ENCODE results near the gene SPATA6. TPM values are rescaled to one million over a fixed set of nuclear protein-coding genes. Genes with fewer than 3 reads are reported as not detected.

The SPATA6 gene
- total and polyA plus RNA-seq, 3 donors from 2014 or later = 44.5 to 268 (median 138) TPM

DNA sequence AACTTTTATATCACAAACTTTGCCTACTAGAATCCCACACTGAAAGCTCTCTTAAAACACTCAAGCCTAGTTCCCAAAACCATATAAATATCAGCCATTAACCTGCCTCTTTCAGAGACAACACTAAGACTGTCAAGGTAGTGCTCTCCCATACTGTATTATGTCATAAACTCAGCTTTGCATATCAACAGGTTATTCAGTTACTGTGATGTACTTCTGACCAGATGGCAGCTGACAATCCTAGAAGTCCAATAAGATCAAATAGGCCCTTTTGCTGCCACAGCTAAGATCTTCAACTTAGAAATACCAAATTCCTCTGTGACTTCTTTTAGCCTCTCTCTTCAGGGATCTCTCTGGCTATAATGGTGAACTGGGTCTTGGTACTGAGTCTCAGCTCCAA is 97.2 kb downstream of the SPATA6 start:
- H3K27me3 ChIP-seq = no peaks in the 10 kb centered on the region
- intact Hi-C loops (cut with DNase I; ENCODE audit: low total_unique reads) = no loop called here
- H3K4me3 ChIP-seq = no peak overlapping the region
- no peaks in the 10 kb centered on the region for H3K4me1 ChIP-seq
- H3K36me3 ChIP-seq (ENCODE audit: low read depth, missing control alignments) = no peaks in the 10 kb centered on the region
- no peak overlapping the region for H3K27ac ChIP-seq
- no peaks in the 10 kb centered on the region for H3K9me3 ChIP-seq
- no peak for DNase-seq
- TF ChIP-seq CTCF (IDR thresholded peaks at IDR 0.05) (no peak), POLR2A (IDR thresholded peaks at IDR 0.05) (no peak)

- DNase-seq = no peak
- Histone ChIP-seq H3K9me3 (no peaks in the 10 kb centered on the region), H3K36me3 (ENCODE audit: low read depth, missing control alignments) (no peaks in the 10 kb centered on the region), H3K4me3 (no peak overlapping the region), H3K27me3 (no peaks in the 10 kb centered on the region), H3K27ac (no peak overlapping the region), H3K4me1 (no peaks in the 10 kb centered on the region)
- intact Hi-C loops (cut with DNase I; ENCODE audit: low total_unique reads) = no loop called here
- no peak for TF ChIP-seq POLR2A (IDR thresholded peaks at IDR 0.05)
- no peak for TF ChIP-seq CTCF (IDR thresholded peaks at IDR 0.05)
- 85 to 91% methylated on average over 2 of the region's 2 CpGs for WGBS, 2 donors
Measured at GRCh38 chr1:48371598-48371997, 100.4 kb downstream of the SPATA6 start.

DNA sequence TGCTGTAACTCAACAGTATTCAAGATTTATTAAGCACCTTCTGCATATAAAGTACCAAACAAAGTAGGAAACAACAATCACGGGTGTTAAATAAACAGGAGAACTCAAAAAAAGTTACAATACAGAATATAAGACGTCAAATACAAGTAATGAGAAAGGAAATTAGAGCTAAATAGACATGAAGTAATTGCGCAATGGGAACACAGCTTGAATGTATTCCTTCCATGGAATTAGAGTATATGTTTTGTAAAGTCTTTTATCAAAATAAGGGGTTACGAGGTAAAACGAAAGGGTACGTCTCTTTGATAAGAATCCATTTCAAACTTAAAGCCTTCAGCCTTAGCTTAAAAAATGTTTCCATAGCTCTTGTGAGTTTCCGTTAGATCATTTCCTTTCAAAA is 109.1 kb downstream of the SPATA6 start:
- no peak for DNase-seq
- TF ChIP-seq CTCF (IDR thresholded peaks at IDR 0.05) (no peak), POLR2A (IDR thresholded peaks at IDR 0.05) (no peak)
- Histone ChIP-seq H3K27me3 (no peaks in the 10 kb centered on the region), H3K36me3 (ENCODE audit: low read depth, missing control alignments) (no peaks in the 10 kb centered on the region), H3K27ac (no peak overlapping the region), H3K4me1 (no peaks in the 10 kb centered on the region), H3K4me3 (no peak overlapping the region), H3K9me3 (no peaks in the 10 kb centered on the region)
- intact Hi-C loops (cut with DNase I; ENCODE audit: low total_unique reads) = no loop called here
- 77 to 81% methylated on average over 7 of the region's 7 CpGs for WGBS, 2 donors

GRCh38 chr1:48356901-48357300 is 115.1 kb downstream of the SPATA6 start:
- DNase-seq = no peak
- H3K9me3 ChIP-seq = no peaks in the 10 kb centered on the region
- intact Hi-C loops (cut with DNase I; ENCODE audit: low total_unique reads) = no loop called here
- H3K36me3 ChIP-seq (ENCODE audit: low read depth, missing control alignments) = no peaks in the 10 kb centered on the region
- H3K27me3 ChIP-seq = no peaks in the 10 kb centered on the region
- no peak overlapping the region for H3K4me3 ChIP-seq
- H3K4me1 ChIP-seq = no peaks in the 10 kb centered on the region
- TF ChIP-seq POLR2A (IDR thresholded peaks at IDR 0.05) = no peak
- TF ChIP-seq CTCF (IDR thresholded peaks at IDR 0.05) = no peak
- H3K27ac ChIP-seq = no peak overlapping the region

GRCh38 chr1:48344373-48344772 is 127.6 kb downstream of the SPATA6 start:
- Histone ChIP-seq H3K4me1 (no peaks in the 10 kb centered on the region), H3K36me3 (ENCODE audit: low read depth, missing control alignments) (no peaks in the 10 kb centered on the region), H3K27me3 (no peaks in the 10 kb centered on the region), H3K27ac (no peak overlapping the region), H3K9me3 (no peaks in the 10 kb centered on the region), H3K4me3 (no peak overlapping the region)
- TF ChIP-seq POLR2A (IDR thresholded peaks at IDR 0.05) = no peak
- no peak for TF ChIP-seq CTCF (IDR thresholded peaks at IDR 0.05)
- intact Hi-C loops (cut with DNase I; ENCODE audit: low total_unique reads) = no loop called here
- no peak for DNase-seq
- WGBS, 2 donors = 89 to 98% methylated on average over 4 of the region's 4 CpGs

Measured in testis (tissue), 3 donors.